22Rv1 (cell line): ENCODE results near the gene C12orf60.
A peak's percentile ranks its signal among the peaks of the same experiment; 100 is the strongest.

ENCODE experiments used
- H3K27ac ChIP-seq: fragments of 450-650 bp; 2 replicates; pipeline ENCODE4 v1.5.1; 2017
- ZFX ChIP-seq: fragments of 450-650 bp; IDR thresholded peaks from 2 replicates; pipeline ENCODE4 v1.6.1; 2017; ENCODE audit warnings: antibody characterized with exemption, borderline replicate concordance
- TF ChIP-seq, protein P1 (sequence below): fragments of 450-650 bp; IDR thresholded peaks from 2 replicates; pipeline ENCODE4 v1.5.1; 2017; ENCODE audit warnings: mild to moderate bottlenecking

C12orf60 gene

DNA sequence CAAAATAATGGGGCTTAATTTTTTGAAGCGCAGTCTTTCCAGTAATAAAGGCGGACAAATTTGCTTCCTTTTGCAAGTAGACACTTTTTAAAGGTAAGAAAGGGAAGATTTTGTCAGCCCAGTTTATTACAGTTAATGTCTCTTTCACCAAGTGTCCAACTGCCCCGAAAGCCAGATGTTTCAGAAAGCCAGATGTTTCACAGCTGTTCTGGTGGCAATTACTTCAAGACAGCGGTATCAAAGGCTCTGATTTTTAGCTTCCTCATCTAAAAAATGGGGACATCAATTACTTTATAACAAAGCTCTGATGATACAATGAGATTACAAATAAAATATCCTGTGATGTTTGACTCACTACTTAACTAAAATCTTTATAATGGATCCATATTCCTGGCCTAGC, 1.2 kb upstream of the C12orf60 start:
- TF ChIP-seq ZFX, result no peak
- TF ChIP-seq, protein P1, sequence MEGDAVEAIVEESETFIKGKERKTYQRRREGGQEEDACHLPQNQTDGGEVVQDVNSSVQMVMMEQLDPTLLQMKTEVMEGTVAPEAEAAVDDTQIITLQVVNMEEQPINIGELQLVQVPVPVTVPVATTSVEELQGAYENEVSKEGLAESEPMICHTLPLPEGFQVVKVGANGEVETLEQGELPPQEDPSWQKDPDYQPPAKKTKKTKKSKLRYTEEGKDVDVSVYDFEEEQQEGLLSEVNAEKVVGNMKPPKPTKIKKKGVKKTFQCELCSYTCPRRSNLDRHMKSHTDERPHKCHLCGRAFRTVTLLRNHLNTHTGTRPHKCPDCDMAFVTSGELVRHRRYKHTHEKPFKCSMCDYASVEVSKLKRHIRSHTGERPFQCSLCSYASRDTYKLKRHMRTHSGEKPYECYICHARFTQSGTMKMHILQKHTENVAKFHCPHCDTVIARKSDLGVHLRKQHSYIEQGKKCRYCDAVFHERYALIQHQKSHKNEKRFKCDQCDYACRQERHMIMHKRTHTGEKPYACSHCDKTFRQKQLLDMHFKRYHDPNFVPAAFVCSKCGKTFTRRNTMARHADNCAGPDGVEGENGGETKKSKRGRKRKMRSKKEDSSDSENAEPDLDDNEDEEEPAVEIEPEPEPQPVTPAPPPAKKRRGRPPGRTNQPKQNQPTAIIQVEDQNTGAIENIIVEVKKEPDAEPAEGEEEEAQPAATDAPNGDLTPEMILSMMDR, result no peak
- H3K27ac ChIP-seq, result peak overlapping the region; percentile 80

DNA sequence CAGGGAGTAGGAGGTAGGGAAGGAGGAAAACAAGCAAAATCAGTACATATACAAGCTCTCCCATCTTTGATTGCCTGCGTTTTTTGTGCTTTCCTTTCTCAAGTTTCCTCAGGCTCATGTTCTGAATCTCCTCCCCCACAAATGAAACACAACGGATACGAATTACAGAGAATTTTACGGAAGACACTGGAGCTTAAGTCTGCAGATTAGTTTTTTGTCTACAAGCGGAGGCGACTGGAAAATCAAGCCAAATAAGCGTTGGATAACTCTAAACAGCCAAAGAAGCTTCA, 804 bp upstream of the C12orf60 start:
- H3K27ac ChIP-seq, result peak overlapping the region; percentile 80
- no peak for TF ChIP-seq ZFX
- TF ChIP-seq, protein P1, result no peak

DNA sequence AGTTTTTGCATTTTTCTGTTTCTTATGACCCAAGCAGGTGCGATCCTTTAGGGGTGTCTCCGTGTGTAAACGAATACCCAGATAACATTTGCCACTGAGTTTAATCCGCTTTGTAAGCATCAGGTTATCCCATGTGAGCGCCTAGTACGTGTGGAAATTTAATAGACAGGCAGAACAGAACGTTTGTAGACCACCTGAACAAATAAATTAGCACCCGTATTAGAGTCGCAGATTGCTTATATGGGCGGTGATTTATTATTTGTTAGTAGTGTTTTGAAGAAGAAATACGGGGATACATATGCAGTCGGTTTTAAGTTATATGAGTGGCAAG, 325 bp downstream of the C12orf60 start:
- TF ChIP-seq, protein P1, result no peak
- no peak for TF ChIP-seq ZFX
- peak overlapping the region; percentile 80 for H3K27ac ChIP-seq

DNA sequence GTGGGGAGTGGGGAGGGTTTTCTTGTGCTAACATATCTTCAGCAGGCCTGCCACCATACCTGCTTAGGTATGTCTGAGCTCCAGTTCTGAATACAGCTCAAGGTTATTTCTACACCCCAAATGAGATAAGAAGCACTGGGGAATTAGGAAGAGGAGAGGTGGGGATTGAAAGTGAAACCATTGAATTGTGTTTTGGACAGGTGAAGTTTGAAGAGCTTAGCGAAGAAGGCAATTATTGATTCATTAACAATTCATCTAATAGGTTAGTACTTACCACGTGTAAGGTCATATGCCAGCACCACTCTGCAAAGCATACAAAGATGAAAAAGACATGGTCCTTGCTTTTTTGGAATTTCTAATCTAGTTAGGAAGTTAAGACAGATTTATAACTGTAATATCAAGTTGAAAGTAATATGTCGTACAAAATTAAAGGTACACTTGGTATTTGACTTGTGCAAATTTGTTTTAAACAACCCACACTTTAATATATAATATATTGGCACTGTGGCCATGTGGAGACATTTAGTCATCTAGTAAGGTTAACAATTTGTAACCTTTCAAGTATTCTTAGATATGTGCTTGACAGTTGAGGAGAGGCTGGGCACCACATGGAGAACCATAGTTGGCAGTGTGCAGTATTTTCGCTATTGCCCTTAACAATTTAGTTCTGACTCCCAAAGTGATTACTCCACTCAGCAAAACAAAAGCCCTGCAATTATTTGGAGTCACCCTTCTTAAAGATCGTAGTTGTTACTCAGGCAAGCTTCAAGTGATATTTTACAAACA, 6.9 kb downstream of the C12orf60 start:
- no peak for TF ChIP-seq ZFX
- TF ChIP-seq, protein P1, result no peak
- H3K27ac ChIP-seq, result no peak overlapping the region

DNA sequence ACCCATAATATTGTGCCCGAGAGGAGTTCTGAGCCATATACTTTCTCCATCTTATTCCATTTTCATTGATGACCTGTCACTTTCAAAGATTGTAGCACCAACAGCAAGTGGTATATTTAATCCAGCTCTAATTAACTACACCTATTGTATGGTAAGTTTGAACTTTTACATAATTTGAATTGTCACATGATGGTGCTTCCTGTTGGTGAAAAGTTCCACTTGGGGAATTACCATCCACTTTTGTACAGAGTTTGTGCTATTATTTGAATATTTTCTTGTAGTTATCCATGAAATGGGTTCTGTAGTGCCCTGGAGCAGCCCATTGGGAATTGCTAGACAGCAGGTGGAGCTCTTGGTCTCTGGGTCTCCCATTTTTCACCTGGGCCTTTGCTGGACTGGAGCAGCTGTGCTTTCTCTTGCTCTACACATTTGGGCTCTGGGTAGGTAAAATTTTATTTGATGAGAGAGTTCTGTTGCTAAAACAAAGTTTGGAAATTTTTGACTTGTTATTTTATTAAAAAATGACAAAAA, 7.5 kb downstream of the C12orf60 start:
- no peak overlapping the region for H3K27ac ChIP-seq
- TF ChIP-seq ZFX, result no peak
- TF ChIP-seq, protein P1, result peak; percentile 82

DNA sequence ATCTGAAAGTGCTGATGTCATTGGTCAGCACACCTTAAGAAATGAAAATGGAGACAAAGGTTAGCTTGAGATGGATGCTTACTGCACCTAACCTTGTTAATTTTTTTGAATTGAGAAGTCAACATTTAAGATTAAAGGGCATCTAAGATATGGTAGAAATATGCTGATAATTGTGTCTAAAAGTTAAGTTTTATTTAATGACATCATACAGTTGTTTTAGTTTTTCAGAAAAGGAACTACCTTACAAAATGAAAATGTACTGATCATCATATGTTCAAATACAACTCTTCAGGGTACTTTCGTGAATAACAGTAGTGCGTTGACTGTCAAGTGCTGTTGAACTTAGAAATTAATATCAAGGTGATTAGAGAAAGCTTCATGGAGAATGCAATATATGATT, 8.0 kb downstream of the C12orf60 start:
- no peak overlapping the region for H3K27ac ChIP-seq
- TF ChIP-seq, protein P1, result peak; percentile 36
- no peak for TF ChIP-seq ZFX

DNA sequence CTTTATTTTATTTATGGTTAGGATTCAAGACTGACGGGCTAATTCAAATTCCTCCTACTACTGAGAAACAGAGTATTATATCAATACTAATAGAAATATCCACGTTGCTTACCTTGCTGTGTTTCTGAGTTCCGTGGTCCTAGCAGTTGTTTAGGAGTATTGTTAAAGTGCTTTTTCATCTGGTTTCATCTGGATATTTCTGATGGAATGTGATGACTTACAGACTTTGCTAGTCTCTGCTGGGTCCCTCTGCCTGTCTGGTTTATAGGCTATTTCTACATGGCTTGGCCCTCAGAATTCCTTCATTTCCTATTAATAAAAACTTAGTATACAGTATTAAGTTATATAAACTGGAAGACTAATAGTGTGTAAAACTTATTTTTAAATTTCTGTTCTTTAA, 10.5 kb downstream of the C12orf60 start, which contains the start of gene SMCO3:
Gene SMCO3 (minus strand): TSS at position 169 of the 400 bp plus-strand sequence. CDS start 7,502 bp downstream, outside the sequence.
- H3K27ac ChIP-seq, result no peak within 1 kb of the TSS
- TF ChIP-seq ZFX, result no peak
- TF ChIP-seq, protein P1, result no peak
